Panc1 (cell line): ENCODE results near the gene ROR1.

Source experiments
- POLR2AphosphoS5 ChIP-seq: IDR thresholded peaks from 2 replicates; pipeline ENCODE4 v1.6.1; 2012; ENCODE audit warnings: mild to moderate bottlenecking, low read depth, low read length, moderate library complexity
- REST ChIP-seq, 2 experiments: IDR thresholded peaks; 2 replicates each; pipeline ENCODE4 v1.6.1; 2011 to 2012; ENCODE audit warnings: low read depth in 2 of 2, control low read depth in 1 of 2, low read length in 1 of 2, mild to moderate bottlenecking in 1 of 2, moderate library complexity in 1 of 2; ENCODE audit not compliant: insufficient read depth in 1 of 2
- SIN3A ChIP-seq: IDR thresholded peaks from 2 replicates; pipeline ENCODE4 v1.6.1; 2012; ENCODE audit warnings: low read depth, mild to moderate bottlenecking, low read length, moderate library complexity, borderline replicate concordance; ENCODE audit not compliant: insufficient read depth
- TF ChIP-seq, protein P1 (sequence below): fragments of 450-650 bp; IDR thresholded peaks from 2 replicates; pipeline ENCODE4 v1.5.1; 2017; ENCODE audit warnings: mild to moderate bottlenecking

DNA sequence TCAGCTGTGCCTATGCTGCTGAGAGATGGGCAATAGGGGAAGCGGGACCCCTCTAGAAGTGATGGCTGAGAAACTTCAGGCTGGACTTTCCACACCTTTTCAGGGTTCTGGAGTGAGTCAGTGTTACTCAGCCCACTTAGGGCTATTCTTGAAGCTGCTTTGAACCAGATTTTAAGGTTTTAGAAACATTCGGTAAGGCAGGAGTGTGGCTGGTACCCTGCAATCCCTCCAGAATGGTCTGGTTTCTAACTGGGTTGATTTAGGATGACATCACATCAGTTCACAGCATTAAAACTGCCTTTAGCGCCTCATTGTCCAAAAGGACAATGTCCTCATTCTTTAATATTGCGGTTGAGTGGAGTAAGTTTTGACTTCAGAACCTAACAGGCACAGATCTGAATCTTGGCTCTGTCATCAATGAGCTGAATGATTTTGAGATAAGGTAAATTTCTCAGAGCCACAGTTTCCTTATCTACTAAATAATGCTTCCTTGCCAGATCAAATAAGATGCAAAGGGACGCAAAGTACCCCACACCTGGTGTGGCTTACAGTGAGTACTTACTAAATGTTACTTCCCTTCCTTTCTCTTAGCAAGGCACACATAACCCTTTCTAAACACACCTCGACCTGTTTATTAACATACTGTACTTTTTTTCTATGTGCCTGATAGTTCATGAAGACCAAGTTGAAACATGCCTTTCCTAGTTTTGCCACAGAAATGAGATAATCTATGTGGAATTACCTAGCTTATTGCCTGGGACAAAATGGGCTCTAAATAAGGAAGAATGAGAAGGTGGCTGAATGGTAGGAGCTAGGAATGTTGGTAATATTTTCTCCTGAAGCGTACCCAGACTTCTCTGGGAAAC lies 209.8 kb downstream of the ROR1 start:
- TF ChIP-seq, protein P1, sequence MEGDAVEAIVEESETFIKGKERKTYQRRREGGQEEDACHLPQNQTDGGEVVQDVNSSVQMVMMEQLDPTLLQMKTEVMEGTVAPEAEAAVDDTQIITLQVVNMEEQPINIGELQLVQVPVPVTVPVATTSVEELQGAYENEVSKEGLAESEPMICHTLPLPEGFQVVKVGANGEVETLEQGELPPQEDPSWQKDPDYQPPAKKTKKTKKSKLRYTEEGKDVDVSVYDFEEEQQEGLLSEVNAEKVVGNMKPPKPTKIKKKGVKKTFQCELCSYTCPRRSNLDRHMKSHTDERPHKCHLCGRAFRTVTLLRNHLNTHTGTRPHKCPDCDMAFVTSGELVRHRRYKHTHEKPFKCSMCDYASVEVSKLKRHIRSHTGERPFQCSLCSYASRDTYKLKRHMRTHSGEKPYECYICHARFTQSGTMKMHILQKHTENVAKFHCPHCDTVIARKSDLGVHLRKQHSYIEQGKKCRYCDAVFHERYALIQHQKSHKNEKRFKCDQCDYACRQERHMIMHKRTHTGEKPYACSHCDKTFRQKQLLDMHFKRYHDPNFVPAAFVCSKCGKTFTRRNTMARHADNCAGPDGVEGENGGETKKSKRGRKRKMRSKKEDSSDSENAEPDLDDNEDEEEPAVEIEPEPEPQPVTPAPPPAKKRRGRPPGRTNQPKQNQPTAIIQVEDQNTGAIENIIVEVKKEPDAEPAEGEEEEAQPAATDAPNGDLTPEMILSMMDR = no peak
- TF ChIP-seq SIN3A = no peak
- no peak for TF ChIP-seq POLR2AphosphoS5
- no peak for TF ChIP-seq REST (IDR thresholded peaks at IDR 0.05; ENCODE audit: insufficient read depth in 1 of 2, low read depth in 2 of 2, low read length in 1 of 2)
